GM12878 (cell line): Measurements from ENCODE around the gene IER2.

Source experiments
- CREB1 ChIP-seq: IDR thresholded peaks from 2 replicates; pipeline ENCODE4 v1.6.1; 2012; ENCODE audit warnings: low read depth, mild to moderate bottlenecking, inconsistent platforms
- CTCF ChIP-seq, 3 experiments: IDR thresholded peaks in 2 of 3; conservative IDR thresholded peaks in 1 of 3; 2 replicates each; pipeline ENCODE4 v1.5.1; 2011; ENCODE audit warnings: low read depth in 3 of 3, low read length in 3 of 3, mild to moderate bottlenecking in 3 of 3, control low read depth in 2 of 3, moderate library complexity in 2 of 3, inconsistent platforms in 1 of 3, mixed read lengths in 1 of 3; ENCODE audit not compliant: control insufficient read depth in 2 of 3, insufficient read depth in 1 of 3; ENCODE audit errors: extremely low read depth in 1 of 3
- E2F4 ChIP-seq: IDR thresholded peaks from 2 replicates; pipeline ENCODE4 v1.6.1; 2012; ENCODE audit warnings: low read depth, low read length, improper control_type of control experiment
- EP300 ChIP-seq, 2 experiments: fragments of 150-350 bp in 1 of 2; IDR thresholded peaks; 2 replicates each; pipeline ENCODE4 v1.6.1; 2011 to 2012; ENCODE audit warnings: low read depth in 2 of 2, low read length in 2 of 2, borderline replicate concordance in 1 of 2, improper control_type of control experiment in 1 of 2, inconsistent platforms in 1 of 2; ENCODE audit not compliant: control insufficient read depth in 1 of 2
- HDAC6 ChIP-seq: fragments of 200-600 bp; sonication (generic); IDR thresholded peaks from one replicate; pipeline ENCODE4 v1.8.0; 2017; ENCODE audit warnings: antibody characterized with exemption; ENCODE audit not compliant: unreplicated experiment
- IKZF2 ChIP-seq, 2 experiments: fragments of 450-650 bp; IDR thresholded peaks; 2 replicates each; pipeline ENCODE4 v1.6.1; 2017; ENCODE audit warnings: mild to moderate bottlenecking in 2 of 2, moderate library complexity in 2 of 2
- MAX ChIP-seq: IDR thresholded peaks from 2 replicates; pipeline ENCODE4 v1.6.1; 2012; ENCODE audit warnings: low read depth, low read length, improper control_type of control experiment
- NRF1 ChIP-seq: conservative IDR thresholded peaks from 2 replicates; pipeline ENCODE4 v1.6.1; 2011; ENCODE audit warnings: mild to moderate bottlenecking, low read depth, low read length, improper control_type of control experiment
- POLR2A ChIP-seq: IDR thresholded peaks from 2 replicates; pipeline ENCODE4 v1.6.1; 2011; ENCODE audit warnings: low read depth, mild to moderate bottlenecking, low read length
- POLR2AphosphoS5 ChIP-seq: IDR thresholded peaks from 2 replicates; pipeline ENCODE4 v1.6.1; 2011; ENCODE audit warnings: mild to moderate bottlenecking, low read length, inconsistent platforms
- RAD21 ChIP-seq: IDR thresholded peaks from 2 replicates; pipeline ENCODE4 v1.6.1; 2011; ENCODE audit warnings: mild to moderate bottlenecking, low read depth, low read length, moderate library complexity; ENCODE audit not compliant: insufficient read depth
- RUNX3 ChIP-seq: IDR thresholded peaks from 2 replicates; pipeline ENCODE4 v1.6.1; 2012; ENCODE audit warnings: low read length, inconsistent platforms
- SMAD1 ChIP-seq: fragments of 450-650 bp; IDR thresholded peaks from 2 replicates; pipeline ENCODE4 v1.6.1; 2018; ENCODE audit warnings: mild to moderate bottlenecking, low read depth; ENCODE audit not compliant: partially characterized antibody
- ZNF24 ChIP-seq: fragments of 450-650 bp; IDR thresholded peaks from 2 replicates; pipeline ENCODE4 v1.6.1; 2017; ENCODE audit warnings: antibody characterized with exemption, mild to moderate bottlenecking

- no peak for TF ChIP-seq POLR2A
- no peak for TF ChIP-seq CTCF (IDR thresholded peaks at IDR 0.05 in 2 of 3, conservative IDR thresholded peaks at IDR 0.05 in 1 of 3; ENCODE audit: control insufficient read depth in 2 of 3, extremely low read depth in 1 of 3, insufficient read depth in 1 of 3, low read depth in 3 of 3, low read length in 3 of 3)
- TF ChIP-seq EP300 (IDR thresholded peaks at IDR 0.05; ENCODE audit: borderline replicate concordance in 1 of 2, control insufficient read depth in 1 of 2, low read depth in 2 of 2, low read length in 2 of 2): no peak
- no peak for TF ChIP-seq NRF1
- TF ChIP-seq ZNF24: no peak
- no peak for TF ChIP-seq CREB1
- TF ChIP-seq E2F4: no peak
- no peak for TF ChIP-seq IKZF2 (IDR thresholded peaks at IDR 0.05)
- TF ChIP-seq MAX: no peak
- TF ChIP-seq POLR2AphosphoS5: no peak
- TF ChIP-seq RAD21: no peak
- no peak for TF ChIP-seq SMAD1
- TF ChIP-seq HDAC6: no peak
- no peak for TF ChIP-seq RUNX3
Observed at GRCh38 chr19:13127811-13128575, 22.2 kb upstream of the IER2 start.
